HEK293 (cell line): ENCODE data around the gene CCM2.

Source experiments
- CTCF ChIA-PET: fragments of 350-600 bp; formaldehyde crosslinking; extraction: SDS; loops from one replicate; lab custom pipeline; 2021; ENCODE audit warnings: antibody characterized with exemption; lab: Yijun Ruan, JAX
- POLR2A ChIA-PET: fragments of 300-600 bp; formaldehyde crosslinking; extraction: SDS; loops from one replicate; lab custom pipeline; 2020; ENCODE audit warnings: antibody characterized with exemption, inconsistent platforms; lab: Yijun Ruan, JAX
- H3K27ac ChIP-seq: fragments of 200-500 bp; sonication (Bioruptor generic); 2 replicates; pipeline ENCODE4 v1.5.1; 2014; ENCODE audit warnings: low read depth, low read length, control low read depth, inconsistent platforms; ENCODE audit errors: extremely low read depth
- H3K36me3 ChIP-seq, 2 experiments: fragments of 200-500 bp in 1 of 2; sonication (Bioruptor generic) in 1 of 2; 1 replicate in 1 of 2; 2 replicates in 1 of 2; pipeline ENCODE4 v1.5.1; 2014 to 2017; ENCODE audit warnings: inconsistent platforms in 2 of 2, low read length in 2 of 2; ENCODE audit not compliant: control insufficient read depth in 2 of 2, insufficient read depth in 1 of 2
- H3K4me1 ChIP-seq: fragments of 200-500 bp; sonication (Bioruptor generic); 2 replicates; pipeline ENCODE4 v1.5.1; 2014; ENCODE audit warnings: mild to moderate bottlenecking, low read length, inconsistent platforms; ENCODE audit not compliant: control insufficient read depth, insufficient read depth
- H3K4me3 ChIP-seq: 2 replicates; pipeline ENCODE4 v1.5.1; 2011; ENCODE audit warnings: low read depth, mild to moderate bottlenecking, control low read depth, low read length, moderate library complexity
- H3K9me3 ChIP-seq: fragments of 200-500 bp; sonication (Bioruptor generic); 2 replicates; pipeline ENCODE4 v1.5.1; 2014; ENCODE audit warnings: low read depth, low read length, inconsistent platforms; ENCODE audit not compliant: control insufficient read depth, insufficient read depth
- OSR2 ChIP-seq: fragments of 450-650 bp; formaldehyde crosslinking; IDR thresholded peaks from 2 replicates; pipeline ENCODE4 v1.5.1; 2016; ENCODE audit warnings: missing biosample characterization, missing genetic modification characterization
- RBAK ChIP-seq: fragments of 450-650 bp; formaldehyde crosslinking; IDR thresholded peaks from 2 replicates; pipeline ENCODE4 v1.5.1; 2016; ENCODE audit warnings: missing biosample characterization, missing genetic modification characterization
- ZBTB1 ChIP-seq: fragments of 450-650 bp; formaldehyde crosslinking; IDR thresholded peaks from 2 replicates; pipeline ENCODE4 v1.5.1; 2016; ENCODE audit warnings: missing biosample characterization, missing genetic modification characterization
- ZBTB8A ChIP-seq: fragments of 450-650 bp; formaldehyde crosslinking; IDR thresholded peaks from 2 replicates; pipeline ENCODE4 v1.5.1; 2016; ENCODE audit warnings: missing biosample characterization, missing genetic modification characterization
- ZNF114 ChIP-seq: fragments of 450-650 bp; formaldehyde crosslinking; IDR thresholded peaks from 2 replicates; pipeline ENCODE4 v1.5.0; 2017; ENCODE audit warnings: missing biosample characterization, missing genetic modification characterization
- ZNF19 ChIP-seq: fragments of 450-650 bp; formaldehyde crosslinking; IDR thresholded peaks from 2 replicates; pipeline ENCODE4; 2016; ENCODE audit warnings: missing biosample characterization, missing genetic modification characterization, low read depth
- ZNF211 ChIP-seq: fragments of 450-650 bp; formaldehyde crosslinking; IDR thresholded peaks from 2 replicates; pipeline ENCODE4 v1.5.1; 2016; ENCODE audit warnings: low read depth, missing biosample characterization, missing genetic modification characterization
- ZNF423 ChIP-seq: fragments of 450-650 bp; formaldehyde crosslinking; IDR thresholded peaks from 2 replicates; pipeline ENCODE4 v1.5.1; 2016; ENCODE audit warnings: missing biosample characterization, missing genetic modification characterization
- ZNF548 ChIP-seq: fragments of 450-650 bp; formaldehyde crosslinking; IDR thresholded peaks from 2 replicates; pipeline ENCODE4 v1.5.1; 2016; ENCODE audit warnings: missing biosample characterization, missing genetic modification characterization
- ZNF596 ChIP-seq: fragments of 450-650 bp; IDR thresholded peaks from 2 replicates; pipeline ENCODE4 v1.5.0; 2018; ENCODE audit warnings: missing biosample characterization, mild to moderate bottlenecking, missing genetic modification characterization, moderate library complexity
- ZNF600 ChIP-seq: fragments of 450-650 bp; formaldehyde crosslinking; IDR thresholded peaks from 2 replicates; pipeline ENCODE4 v1.5.1; 2016; ENCODE audit warnings: missing biosample characterization, missing genetic modification characterization
- TF ChIP-seq, protein P1 (sequence below): fragments of 450-650 bp; formaldehyde crosslinking; IDR thresholded peaks from 2 replicates; pipeline ENCODE4 v1.5.1; 2017; ENCODE audit warnings: missing biosample characterization, missing genetic modification characterization
- TF ChIP-seq, protein P2 (sequence below): fragments of 450-650 bp; formaldehyde crosslinking; conservative IDR thresholded peaks from 2 replicates; pipeline ENCODE4 v1.5.1; 2016; ENCODE audit warnings: low read depth, missing biosample characterization, missing genetic modification characterization
- TF ChIP-seq, protein P3 (sequence below): fragments of 450-650 bp; formaldehyde crosslinking; IDR thresholded peaks from 2 replicates; pipeline ENCODE4 v1.5.1; 2017; ENCODE audit warnings: missing biosample characterization, mild to moderate bottlenecking, missing genetic modification characterization, moderate library complexity
- TF ChIP-seq, protein P4 (sequence below): fragments of 450-650 bp; formaldehyde crosslinking; IDR thresholded peaks from 2 replicates; pipeline ENCODE4 v1.5.1; 2016; ENCODE audit warnings: missing biosample characterization, missing genetic modification characterization
- TF ChIP-seq, protein P5 (sequence below): IDR thresholded peaks from 2 replicates; pipeline ENCODE4 v1.6.1; 2011; ENCODE audit warnings: mild to moderate bottlenecking, low read depth, low read length, borderline replicate concordance
- TF ChIP-seq, protein P6 (sequence below): fragments of 450-650 bp; formaldehyde crosslinking; IDR thresholded peaks from 2 replicates; pipeline ENCODE4 v1.5.1; 2016; ENCODE audit warnings: missing biosample characterization, missing genetic modification characterization, low read depth

Gene CCM2

DNA sequence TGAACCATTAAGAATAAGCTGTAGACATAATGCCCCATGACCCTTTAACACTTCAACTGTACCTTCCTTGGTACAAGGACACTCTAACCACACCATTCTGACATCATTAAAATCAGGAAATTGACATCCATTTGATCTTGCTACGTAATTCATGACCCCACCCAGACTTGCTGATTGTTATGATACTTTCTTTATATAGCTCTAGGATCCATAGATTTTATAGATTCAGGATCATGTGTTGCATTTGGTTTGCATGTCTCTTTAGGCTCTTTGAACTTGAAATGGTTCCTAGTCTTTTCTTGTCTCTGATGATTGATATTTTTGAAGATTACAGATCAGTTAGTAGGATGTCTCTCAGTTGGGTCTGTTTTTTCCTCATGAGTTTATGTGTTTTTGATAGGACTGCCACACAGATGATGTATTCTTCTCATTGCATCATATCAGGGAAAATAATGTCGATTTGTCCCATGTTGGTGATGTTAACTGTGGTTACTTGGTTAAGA, 13.5 kb downstream of the CCM2 start:
- H3K36me3 ChIP-seq, result no peaks in the 10 kb centered on the region; a peak in 1 of 3 replicates
- H3K27ac ChIP-seq, result no peak overlapping the region
- H3K9me3 ChIP-seq, result no peaks in the 10 kb centered on the region
- CTCF ChIA-PET, result interaction anchor here (1.0 to 1.2 kb wide), 3 partner anchors 11 to 41 kb away, joined by 3 read pairs; no protein-coding TSS in a partner anchor
- no peaks in the 10 kb centered on the region for H3K4me1 ChIP-seq
- POLR2A ChIA-PET, result interaction anchor here (0.6 kb wide), 1 partner anchor 11 kb away, joined by 3 read pairs; no protein-coding TSS in a partner anchor
- no peak overlapping the region for H3K4me3 ChIP-seq
- TF ChIP-seq RBAK (tag by site-specific recombination) (no peak), ZNF600 (tag by site-specific recombination) (no peak), ZNF211 (no peak), ZNF19 (no peak), ZBTB1 (tag by site-specific recombination) (no peak), ZNF423 (no peak), ZBTB8A (tag by site-specific recombination) (no peak), ZNF114 (tag by site-specific recombination) (no peak)
- TF ChIP-seq, protein P1, sequence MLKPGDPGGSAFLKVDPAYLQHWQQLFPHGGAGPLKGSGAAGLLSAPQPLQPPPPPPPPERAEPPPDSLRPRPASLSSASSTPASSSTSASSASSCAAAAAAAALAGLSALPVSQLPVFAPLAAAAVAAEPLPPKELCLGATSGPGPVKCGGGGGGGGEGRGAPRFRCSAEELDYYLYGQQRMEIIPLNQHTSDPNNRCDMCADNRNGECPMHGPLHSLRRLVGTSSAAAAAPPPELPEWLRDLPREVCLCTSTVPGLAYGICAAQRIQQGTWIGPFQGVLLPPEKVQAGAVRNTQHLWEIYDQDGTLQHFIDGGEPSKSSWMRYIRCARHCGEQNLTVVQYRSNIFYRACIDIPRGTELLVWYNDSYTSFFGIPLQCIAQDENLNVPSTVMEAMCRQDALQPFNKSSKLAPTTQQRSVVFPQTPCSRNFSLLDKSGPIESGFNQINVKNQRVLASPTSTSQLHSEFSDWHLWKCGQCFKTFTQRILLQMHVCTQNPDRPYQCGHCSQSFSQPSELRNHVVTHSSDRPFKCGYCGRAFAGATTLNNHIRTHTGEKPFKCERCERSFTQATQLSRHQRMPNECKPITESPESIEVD (tag by site-specific recombination), result no peak
- TF ChIP-seq, protein P2, sequence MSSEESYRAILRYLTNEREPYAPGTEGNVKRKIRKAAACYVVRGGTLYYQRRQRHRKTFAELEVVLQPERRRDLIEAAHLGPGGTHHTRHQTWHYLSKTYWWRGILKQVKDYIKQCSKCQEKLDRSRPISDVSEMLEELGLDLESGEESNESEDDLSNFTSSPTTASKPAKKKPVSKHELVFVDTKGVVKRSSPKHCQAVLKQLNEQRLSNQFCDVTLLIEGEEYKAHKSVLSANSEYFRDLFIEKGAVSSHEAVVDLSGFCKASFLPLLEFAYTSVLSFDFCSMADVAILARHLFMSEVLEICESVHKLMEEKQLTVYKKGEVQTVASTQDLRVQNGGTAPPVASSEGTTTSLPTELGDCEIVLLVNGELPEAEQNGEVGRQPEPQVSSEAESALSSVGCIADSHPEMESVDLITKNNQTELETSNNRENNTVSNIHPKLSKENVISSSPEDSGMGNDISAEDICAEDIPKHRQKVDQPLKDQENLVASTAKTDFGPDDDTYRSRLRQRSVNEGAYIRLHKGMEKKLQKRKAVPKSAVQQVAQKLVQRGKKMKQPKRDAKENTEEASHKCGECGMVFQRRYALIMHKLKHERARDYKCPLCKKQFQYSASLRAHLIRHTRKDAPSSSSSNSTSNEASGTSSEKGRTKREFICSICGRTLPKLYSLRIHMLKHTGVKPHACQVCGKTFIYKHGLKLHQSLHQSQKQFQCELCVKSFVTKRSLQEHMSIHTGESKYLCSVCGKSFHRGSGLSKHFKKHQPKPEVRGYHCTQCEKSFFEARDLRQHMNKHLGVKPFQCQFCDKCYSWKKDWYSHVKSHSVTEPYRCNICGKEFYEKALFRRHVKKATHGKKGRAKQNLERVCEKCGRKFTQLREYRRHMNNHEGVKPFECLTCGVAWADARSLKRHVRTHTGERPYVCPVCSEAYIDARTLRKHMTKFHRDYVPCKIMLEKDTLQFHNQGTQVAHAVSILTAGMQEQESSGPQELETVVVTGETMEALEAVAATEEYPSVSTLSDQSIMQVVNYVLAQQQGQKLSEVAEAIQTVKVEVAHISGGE (tag by site-specific recombination), result no peak
- TF ChIP-seq, protein P3, sequence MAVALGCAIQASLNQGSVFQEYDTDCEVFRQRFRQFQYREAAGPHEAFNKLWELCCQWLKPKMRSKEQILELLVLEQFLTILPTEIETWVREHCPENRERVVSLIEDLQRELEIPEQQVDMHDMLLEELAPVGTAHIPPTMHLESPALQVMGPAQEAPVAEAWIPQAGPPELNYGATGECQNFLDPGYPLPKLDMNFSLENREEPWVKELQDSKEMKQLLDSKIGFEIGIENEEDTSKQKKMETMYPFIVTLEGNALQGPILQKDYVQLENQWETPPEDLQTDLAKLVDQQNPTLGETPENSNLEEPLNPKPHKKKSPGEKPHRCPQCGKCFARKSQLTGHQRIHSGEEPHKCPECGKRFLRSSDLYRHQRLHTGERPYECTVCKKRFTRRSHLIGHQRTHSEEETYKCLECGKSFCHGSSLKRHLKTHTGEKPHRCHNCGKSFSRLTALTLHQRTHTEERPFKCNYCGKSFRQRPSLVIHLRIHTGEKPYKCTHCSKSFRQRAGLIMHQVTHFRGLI (tag by site-specific recombination), result no peak
- TF ChIP-seq, protein P4, sequence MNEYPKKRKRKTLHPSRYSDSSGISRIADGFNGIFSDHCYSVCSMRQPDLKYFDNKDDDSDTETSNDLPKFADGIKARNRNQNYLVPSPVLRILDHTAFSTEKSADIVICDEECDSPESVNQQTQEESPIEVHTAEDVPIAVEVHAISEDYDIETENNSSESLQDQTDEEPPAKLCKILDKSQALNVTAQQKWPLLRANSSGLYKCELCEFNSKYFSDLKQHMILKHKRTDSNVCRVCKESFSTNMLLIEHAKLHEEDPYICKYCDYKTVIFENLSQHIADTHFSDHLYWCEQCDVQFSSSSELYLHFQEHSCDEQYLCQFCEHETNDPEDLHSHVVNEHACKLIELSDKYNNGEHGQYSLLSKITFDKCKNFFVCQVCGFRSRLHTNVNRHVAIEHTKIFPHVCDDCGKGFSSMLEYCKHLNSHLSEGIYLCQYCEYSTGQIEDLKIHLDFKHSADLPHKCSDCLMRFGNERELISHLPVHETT (tag by site-specific recombination), result no peak

DNA sequence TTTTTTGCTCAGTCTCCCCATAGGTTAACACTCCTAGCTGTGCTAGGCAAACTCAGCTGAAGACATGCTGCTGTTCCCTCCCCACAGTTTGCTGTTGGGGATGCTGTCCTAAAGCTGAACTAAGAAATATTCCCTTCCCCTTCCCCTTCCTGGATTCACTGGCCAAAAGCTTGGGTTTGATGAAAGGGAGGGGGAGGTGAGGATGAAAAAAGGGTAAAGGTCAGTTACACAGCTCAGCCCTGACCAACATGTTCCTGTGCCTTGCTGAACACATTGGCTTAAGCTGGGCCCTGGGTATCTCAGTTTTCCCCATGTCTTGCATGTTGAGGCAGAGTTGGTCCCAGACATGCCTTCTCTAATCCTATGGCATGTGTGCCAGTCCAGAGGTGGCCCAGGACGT, 15.3 kb downstream of the CCM2 start:
- Histone ChIP-seq H3K4me1 (no peaks in the 10 kb centered on the region), H3K4me3 (no peak overlapping the region), H3K36me3 (no peaks in the 10 kb centered on the region; a peak in 1 of 3 replicates), H3K9me3 (no peaks in the 10 kb centered on the region), H3K27ac (no peak overlapping the region)
- TF ChIP-seq ZNF548 (tag by site-specific recombination), result no peak
- TF ChIP-seq, protein P5, sequence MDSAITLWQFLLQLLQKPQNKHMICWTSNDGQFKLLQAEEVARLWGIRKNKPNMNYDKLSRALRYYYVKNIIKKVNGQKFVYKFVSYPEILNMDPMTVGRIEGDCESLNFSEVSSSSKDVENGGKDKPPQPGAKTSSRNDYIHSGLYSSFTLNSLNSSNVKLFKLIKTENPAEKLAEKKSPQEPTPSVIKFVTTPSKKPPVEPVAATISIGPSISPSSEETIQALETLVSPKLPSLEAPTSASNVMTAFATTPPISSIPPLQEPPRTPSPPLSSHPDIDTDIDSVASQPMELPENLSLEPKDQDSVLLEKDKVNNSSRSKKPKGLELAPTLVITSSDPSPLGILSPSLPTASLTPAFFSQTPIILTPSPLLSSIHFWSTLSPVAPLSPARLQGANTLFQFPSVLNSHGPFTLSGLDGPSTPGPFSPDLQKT, result no peak
- no peak for TF ChIP-seq ZNF596 (tag by site-specific recombination)
- TF ChIP-seq, protein P6, sequence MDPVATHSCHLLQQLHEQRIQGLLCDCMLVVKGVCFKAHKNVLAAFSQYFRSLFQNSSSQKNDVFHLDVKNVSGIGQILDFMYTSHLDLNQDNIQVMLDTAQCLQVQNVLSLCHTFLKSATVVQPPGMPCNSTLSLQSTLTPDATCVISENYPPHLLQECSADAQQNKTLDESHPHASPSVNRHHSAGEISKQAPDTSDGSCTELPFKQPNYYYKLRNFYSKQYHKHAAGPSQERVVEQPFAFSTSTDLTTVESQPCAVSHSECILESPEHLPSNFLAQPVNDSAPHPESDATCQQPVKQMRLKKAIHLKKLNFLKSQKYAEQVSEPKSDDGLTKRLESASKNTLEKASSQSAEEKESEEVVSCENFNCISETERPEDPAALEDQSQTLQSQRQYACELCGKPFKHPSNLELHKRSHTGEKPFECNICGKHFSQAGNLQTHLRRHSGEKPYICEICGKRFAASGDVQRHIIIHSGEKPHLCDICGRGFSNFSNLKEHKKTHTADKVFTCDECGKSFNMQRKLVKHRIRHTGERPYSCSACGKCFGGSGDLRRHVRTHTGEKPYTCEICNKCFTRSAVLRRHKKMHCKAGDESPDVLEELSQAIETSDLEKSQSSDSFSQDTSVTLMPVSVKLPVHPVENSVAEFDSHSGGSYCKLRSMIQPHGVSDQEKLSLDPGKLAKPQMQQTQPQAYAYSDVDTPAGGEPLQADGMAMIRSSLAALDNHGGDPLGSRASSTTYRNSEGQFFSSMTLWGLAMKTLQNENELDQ (tag by site-specific recombination), result no peak
- no peak for TF ChIP-seq OSR2 (tag by site-specific recombination)
- CTCF ChIA-PET, result no interaction called here
- POLR2A ChIA-PET, result interaction anchor here (1.0 to 1.1 kb wide), 2 partner anchors 14 to 29 kb away, joined by 3 read pairs; no protein-coding TSS in a partner anchor
